Measurements from ENCODE around the gene ACRV1.
A peak's percentile ranks its signal among the peaks of the same experiment; 100 is the strongest.
"Not testable (repeated sequence)": the region's sequence is repeated elsewhere in the genome, so short reads cannot be mapped to it uniquely, and the experiment has no call there.

ACRV1 gene

GRCh38 chr11:125680747-125681146 lies at the start of gene ACRV1:
TSS of gene ACRV1 (minus strand) at chr11:125680847. CDS start at chr11:125680780, 67 bp downstream.
- in situ Hi-C loops (cut with HindIII; ENCODE audit: low pct_ligation_motif_present, low pct_unique_long_range_greater_than_20kb, low sequenced_read_pairs) = no loop called here
- DNase-seq = no peak

GRCh38 chr11:125728969-125729368 lies 48.3 kb upstream of the ACRV1 start:
- DNase-seq = no peak
- in situ Hi-C loops (cut with HindIII; ENCODE audit: low pct_ligation_motif_present, low pct_unique_long_range_greater_than_20kb, low sequenced_read_pairs) = no loop called here

GRCh38 chr11:125724125-125724524 lies 43.5 kb upstream of the ACRV1 start:
- DNase-seq = peak; percentile 4
- in situ Hi-C loops (cut with HindIII; ENCODE audit: low pct_ligation_motif_present, low pct_unique_long_range_greater_than_20kb, low sequenced_read_pairs) = no loop called here

- DNase-seq = no peak
- in situ Hi-C loops (cut with HindIII; ENCODE audit: low pct_ligation_motif_present, low pct_unique_long_range_greater_than_20kb, low sequenced_read_pairs) = no loop called here
Observed at GRCh38 chr11:125720781-125721180, 40.1 kb upstream of the ACRV1 start.

GRCh38 chr11:125704686-125705085 lies 24.0 kb upstream of the ACRV1 start:
- DNase-seq; in situ Hi-C loops (cut with HindIII; ENCODE audit: low pct_ligation_motif_present, low pct_unique_long_range_greater_than_20kb, low sequenced_read_pairs): not testable (repeated sequence)

- in situ Hi-C loops (cut with HindIII; ENCODE audit: low pct_ligation_motif_present, low pct_unique_long_range_greater_than_20kb, low sequenced_read_pairs) = no loop called here
- no peak for DNase-seq
Observed at GRCh38 chr11:125701858-125702621, 21.4 kb upstream of the ACRV1 start.

- in situ Hi-C loops (cut with HindIII; ENCODE audit: low pct_ligation_motif_present, low pct_unique_long_range_greater_than_20kb, low sequenced_read_pairs) = no loop called here
Observed at GRCh38 chr11:125701018-125701610, 20.5 kb upstream of the ACRV1 start.

GRCh38 chr11:125694951-125695350 lies 14.3 kb upstream of the ACRV1 start:
- in situ Hi-C loops (cut with HindIII; ENCODE audit: low pct_ligation_motif_present, low pct_unique_long_range_greater_than_20kb, low sequenced_read_pairs) = no loop called here
- no peak for DNase-seq

More at GRCh38 chr11:125701018-125701610, 20.5 kb upstream of the ACRV1 start:
- DNase-seq = no peak

- in situ Hi-C loops (cut with HindIII; ENCODE audit: low pct_ligation_motif_present, low pct_unique_long_range_greater_than_20kb, low sequenced_read_pairs) = no loop called here
- DNase-seq = no peak
Observed at GRCh38 chr11:125692887-125693286, 12.2 kb upstream of the ACRV1 start.

- in situ Hi-C loops (cut with HindIII; ENCODE audit: low pct_ligation_motif_present, low pct_unique_long_range_greater_than_20kb, low sequenced_read_pairs) = no loop called here
Observed at GRCh38 chr11:125690006-125690405, 9.4 kb upstream of the ACRV1 start.

GRCh38 chr11:125689274-125689859 lies 8.7 kb upstream of the ACRV1 start:
- in situ Hi-C loops (cut with HindIII; ENCODE audit: low pct_ligation_motif_present, low pct_unique_long_range_greater_than_20kb, low sequenced_read_pairs) = no loop called here
- no peak for DNase-seq

More at GRCh38 chr11:125690006-125690405, 9.4 kb upstream of the ACRV1 start:
- DNase-seq = no peak

- in situ Hi-C loops (cut with HindIII; ENCODE audit: low pct_ligation_motif_present, low pct_unique_long_range_greater_than_20kb, low sequenced_read_pairs) = no loop called here
- DNase-seq = no peak
Observed at GRCh38 chr11:125688632-125689031, 8.0 kb upstream of the ACRV1 start.

GRCh38 chr11:125688066-125688465 lies 7.4 kb upstream of the ACRV1 start:
- in situ Hi-C loops (cut with HindIII; ENCODE audit: low pct_ligation_motif_present, low pct_unique_long_range_greater_than_20kb, low sequenced_read_pairs) = no loop called here
- no peak for DNase-seq

- no peak for DNase-seq
- in situ Hi-C loops (cut with HindIII; ENCODE audit: low pct_ligation_motif_present, low pct_unique_long_range_greater_than_20kb, low sequenced_read_pairs) = no loop called here
Observed at GRCh38 chr11:125685228-125685627, 4.6 kb upstream of the ACRV1 start.

- in situ Hi-C loops (cut with HindIII; ENCODE audit: low pct_ligation_motif_present, low pct_unique_long_range_greater_than_20kb, low sequenced_read_pairs) = no loop called here
- DNase-seq = no peak
Observed at GRCh38 chr11:125679837-125680236, 810 bp downstream of the ACRV1 start.

- in situ Hi-C loops (cut with HindIII; ENCODE audit: low pct_ligation_motif_present, low pct_unique_long_range_greater_than_20kb, low sequenced_read_pairs) = no loop called here
- DNase-seq = peak; percentile 24
Observed at GRCh38 chr11:125679397-125679796, 1.2 kb downstream of the ACRV1 start.

- in situ Hi-C loops (cut with HindIII; ENCODE audit: low pct_ligation_motif_present, low pct_unique_long_range_greater_than_20kb, low sequenced_read_pairs) = no loop called here
- DNase-seq = no peak
Observed at GRCh38 chr11:125675196-125675595, 5.5 kb downstream of the ACRV1 start.

- in situ Hi-C loops (cut with HindIII; ENCODE audit: low pct_ligation_motif_present, low pct_unique_long_range_greater_than_20kb, low sequenced_read_pairs) = no loop called here
- no peak for DNase-seq
Observed at GRCh38 chr11:125674210-125674609, 6.4 kb downstream of the ACRV1 start.

- in situ Hi-C loops (cut with HindIII; ENCODE audit: low pct_ligation_motif_present, low pct_unique_long_range_greater_than_20kb, low sequenced_read_pairs) = no loop called here
- DNase-seq = no peak
Observed at GRCh38 chr11:125671561-125671960, 9.1 kb downstream of the ACRV1 start.

GRCh38 chr11:125670172-125670571 lies 10.5 kb downstream of the ACRV1 start:
- DNase-seq = no peak
- in situ Hi-C loops (cut with HindIII; ENCODE audit: low pct_ligation_motif_present, low pct_unique_long_range_greater_than_20kb, low sequenced_read_pairs) = no loop called here

Data from ACHN (cell line).